ENCODE measurements around the gene SNX5.

The SNX5 gene

GRCh38 chr20:17909869-17910321 is 58.7 kb downstream of the SNX5 start:
- Histone ChIP-seq H3K4me1 (ENCODE audit: control insufficient read depth, insufficient read depth, low read length) (no peaks in the 10 kb centered on the region), H3K4me3 (ENCODE audit: low read depth, low read length) (no peak overlapping the region), H3K9me3 (ENCODE audit: control insufficient read depth, insufficient read depth, low read length) (no peaks in the 10 kb centered on the region), H3K36me3 (ENCODE audit: control insufficient read depth, insufficient read depth, low read length) (no peaks in the 10 kb centered on the region), H3K27me3 (ENCODE audit: control insufficient read depth, insufficient read depth, low read length) (no peaks in the 10 kb centered on the region), H3K27ac (ENCODE audit: low read depth, low read length) (no peak overlapping the region), H3K9ac (ENCODE audit: low read depth, low read length) (no peak overlapping the region)

- Histone ChIP-seq H3K9ac (ENCODE audit: low read depth, low read length) (no peak overlapping the region), H3K4me3 (ENCODE audit: low read depth, low read length) (no peak overlapping the region), H3K27me3 (ENCODE audit: control insufficient read depth, insufficient read depth, low read length) (no peaks in the 10 kb centered on the region), H3K9me3 (ENCODE audit: control insufficient read depth, insufficient read depth, low read length) (no peaks in the 10 kb centered on the region), H3K36me3 (ENCODE audit: control insufficient read depth, insufficient read depth, low read length) (no peaks in the 10 kb centered on the region), H3K4me1 (ENCODE audit: control insufficient read depth, insufficient read depth, low read length) (no peaks in the 10 kb centered on the region), H3K27ac (ENCODE audit: low read depth, low read length) (no peak overlapping the region)
Observed at GRCh38 chr20:17905544-17905943, 63.0 kb downstream of the SNX5 start.

GRCh38 chr20:17904027-17904426 is 64.6 kb downstream of the SNX5 start:
- Histone ChIP-seq H3K4me3 (ENCODE audit: low read depth, low read length) (no peak overlapping the region), H3K36me3 (ENCODE audit: control insufficient read depth, insufficient read depth, low read length) (no peaks in the 10 kb centered on the region), H3K9me3 (ENCODE audit: control insufficient read depth, insufficient read depth, low read length) (no peaks in the 10 kb centered on the region), H3K27me3 (ENCODE audit: control insufficient read depth, insufficient read depth, low read length) (no peaks in the 10 kb centered on the region), H3K4me1 (ENCODE audit: control insufficient read depth, insufficient read depth, low read length) (no peaks in the 10 kb centered on the region), H3K9ac (ENCODE audit: low read depth, low read length) (no peak overlapping the region), H3K27ac (ENCODE audit: low read depth, low read length) (no peak overlapping the region)

DNA sequence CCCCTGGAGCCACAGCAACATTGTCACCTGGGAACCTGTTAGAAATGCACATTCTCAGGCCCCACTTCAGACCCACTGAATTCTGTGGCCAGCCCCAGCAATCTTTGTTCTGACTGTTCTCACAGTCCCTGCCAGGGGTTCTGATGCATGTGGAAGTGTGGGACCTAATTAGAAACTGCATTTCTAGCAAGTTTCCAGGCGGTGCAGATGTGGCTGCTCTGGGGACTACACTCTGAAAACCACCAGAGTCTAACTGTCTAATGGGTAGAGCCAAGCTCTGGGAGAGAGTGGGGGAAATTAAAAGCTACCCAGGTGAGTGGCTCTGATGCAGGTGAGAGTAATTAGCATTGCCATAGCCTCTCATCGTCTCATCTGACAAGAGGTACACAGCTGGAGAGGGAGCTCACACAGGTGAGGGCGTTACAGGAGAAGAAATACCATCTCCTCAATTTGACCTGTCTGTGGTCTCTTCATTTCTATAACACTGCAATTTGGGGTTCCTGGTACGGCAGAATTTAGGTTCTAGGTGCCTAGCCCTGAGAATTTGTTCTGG is 66.0 kb downstream of the SNX5 start:
- no peak overlapping the region for H3K9ac ChIP-seq (ENCODE audit: low read depth, low read length)
- H3K4me3 ChIP-seq (ENCODE audit: low read depth, low read length), result no peak overlapping the region
- no peaks in the 10 kb centered on the region for H3K27me3 ChIP-seq (ENCODE audit: control insufficient read depth, insufficient read depth, low read length)
- H3K36me3 ChIP-seq (ENCODE audit: control insufficient read depth, insufficient read depth, low read length), result no peaks in the 10 kb centered on the region
- no peaks in the 10 kb centered on the region for H3K4me1 ChIP-seq (ENCODE audit: control insufficient read depth, insufficient read depth, low read length)
- no peak overlapping the region for H3K27ac ChIP-seq (ENCODE audit: low read depth, low read length)
- H3K9me3 ChIP-seq (ENCODE audit: control insufficient read depth, insufficient read depth, low read length), result no peaks in the 10 kb centered on the region

DNA sequence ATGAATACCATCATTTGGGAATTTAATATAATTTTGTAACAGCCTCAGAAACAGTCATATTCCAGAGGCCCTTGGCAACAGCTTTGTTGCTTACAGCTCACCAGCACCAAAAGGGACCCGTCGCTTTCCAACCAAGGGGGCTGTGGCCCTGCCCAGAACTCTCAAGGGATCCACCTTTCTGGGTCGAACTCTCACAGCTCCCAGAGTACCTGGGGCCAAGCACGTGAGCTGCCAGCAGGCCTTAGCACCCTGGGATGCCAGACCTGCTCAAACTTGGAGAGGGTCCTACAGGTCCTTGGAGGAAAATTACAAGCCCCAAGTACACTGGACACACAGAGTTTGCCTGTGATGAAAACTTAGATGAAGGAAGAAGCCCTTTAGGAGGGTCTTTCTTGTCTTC is 66.6 kb downstream of the SNX5 start:
- H3K4me1 ChIP-seq (ENCODE audit: control insufficient read depth, insufficient read depth, low read length), result peaks cover 2% of the 10 kb centered on the region; the same call in 1 of the 2 replicates

GRCh38 chr20:17898548-17898994 is 70.0 kb downstream of the SNX5 start:
- no peak overlapping the region for H3K9ac ChIP-seq (ENCODE audit: low read depth, low read length)
- H3K36me3 ChIP-seq (ENCODE audit: control insufficient read depth, insufficient read depth, low read length), result no peaks in the 10 kb centered on the region
- no peaks in the 10 kb centered on the region for H3K9me3 ChIP-seq (ENCODE audit: control insufficient read depth, insufficient read depth, low read length)
- H3K27ac ChIP-seq (ENCODE audit: low read depth, low read length), result no peak overlapping the region
- no peaks in the 10 kb centered on the region for H3K27me3 ChIP-seq (ENCODE audit: control insufficient read depth, insufficient read depth, low read length)
- H3K4me3 ChIP-seq (ENCODE audit: low read depth, low read length), result no peak overlapping the region
- peaks cover 24% of the 10 kb centered on the region for H3K4me1 ChIP-seq (ENCODE audit: control insufficient read depth, insufficient read depth, low read length)

More for the DNA sequence above, 66.6 kb downstream of the SNX5 start:
- no peaks in the 10 kb centered on the region for H3K9me3 ChIP-seq (ENCODE audit: control insufficient read depth, insufficient read depth, low read length)
- H3K9ac ChIP-seq (ENCODE audit: low read depth, low read length), result no peak overlapping the region
- no peaks in the 10 kb centered on the region for H3K27me3 ChIP-seq (ENCODE audit: control insufficient read depth, insufficient read depth, low read length)
- H3K36me3 ChIP-seq (ENCODE audit: control insufficient read depth, insufficient read depth, low read length), result no peaks in the 10 kb centered on the region
- no peak overlapping the region for H3K27ac ChIP-seq (ENCODE audit: low read depth, low read length)
- H3K4me3 ChIP-seq (ENCODE audit: low read depth, low read length), result no peak overlapping the region

DNA sequence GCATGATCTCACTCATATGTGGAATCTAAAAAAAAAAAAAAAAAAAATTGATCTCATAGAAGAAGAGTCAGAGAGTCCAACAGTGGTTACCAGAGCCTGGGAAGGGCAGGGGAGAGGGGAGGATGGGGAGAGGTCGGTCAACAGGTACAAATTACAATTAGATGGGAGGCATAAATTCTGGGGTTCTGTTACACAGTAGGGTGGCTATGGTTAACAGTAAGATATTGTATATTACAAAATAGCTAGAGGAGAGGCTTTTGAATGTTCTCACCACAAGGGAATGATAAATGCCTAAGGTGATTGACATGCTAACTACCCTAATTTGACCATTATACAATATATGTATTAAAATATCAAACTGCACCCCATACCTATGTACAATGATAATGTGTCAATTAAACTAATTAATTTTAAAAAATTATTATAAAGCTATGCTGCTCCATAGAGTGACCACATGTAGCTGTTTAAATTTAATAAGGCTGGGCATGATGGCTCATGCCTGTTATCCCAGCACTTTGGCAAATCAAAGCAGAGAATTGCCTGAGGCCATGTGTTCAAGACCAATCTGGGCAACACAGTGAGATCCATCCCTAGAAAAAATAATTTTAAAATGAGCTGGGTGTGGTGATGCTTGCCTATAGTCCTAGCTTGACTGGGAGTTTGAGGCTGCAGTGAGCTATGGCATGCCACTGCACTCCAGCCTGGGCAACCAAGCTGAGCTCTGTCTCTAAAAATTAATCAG is 70.9 kb downstream of the SNX5 start:
- no peak overlapping the region for H3K27ac ChIP-seq (ENCODE audit: low read depth, low read length)
- peaks cover 24% of the 10 kb centered on the region for H3K4me1 ChIP-seq (ENCODE audit: control insufficient read depth, insufficient read depth, low read length)
- no peaks in the 10 kb centered on the region for H3K36me3 ChIP-seq (ENCODE audit: control insufficient read depth, insufficient read depth, low read length)
- H3K27me3 ChIP-seq (ENCODE audit: control insufficient read depth, insufficient read depth, low read length), result no peaks in the 10 kb centered on the region
- H3K9ac ChIP-seq (ENCODE audit: low read depth, low read length), result no peak overlapping the region
- H3K4me3 ChIP-seq (ENCODE audit: low read depth, low read length), result no peak overlapping the region
- no peaks in the 10 kb centered on the region for H3K9me3 ChIP-seq (ENCODE audit: control insufficient read depth, insufficient read depth, low read length)

DNA sequence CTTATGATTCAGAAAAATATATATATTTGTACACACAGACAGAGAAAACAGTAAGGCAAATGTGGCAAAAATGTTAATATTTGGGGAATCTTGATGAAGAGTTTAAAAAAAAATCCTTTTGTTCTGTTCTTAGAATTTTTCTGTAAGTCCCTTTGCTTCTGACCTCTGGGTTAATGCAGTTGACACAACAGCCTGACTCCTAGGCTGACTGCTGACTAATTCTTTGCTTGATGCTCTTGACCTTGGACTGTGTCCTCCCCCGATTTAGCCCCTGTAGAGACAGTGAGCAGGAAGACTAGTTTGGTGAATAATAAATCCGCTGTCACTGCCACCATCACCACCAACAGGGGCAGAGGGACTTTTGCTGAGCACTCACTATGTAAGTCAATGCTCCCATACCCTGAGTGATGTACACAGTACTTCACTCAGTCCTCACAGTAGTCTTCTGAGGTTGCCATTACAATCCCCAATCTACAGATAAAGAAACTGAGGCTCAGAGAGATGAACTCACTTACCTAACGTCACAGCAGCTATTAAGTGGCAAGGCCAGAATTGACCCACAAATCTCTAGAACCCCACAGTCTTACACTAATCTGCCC is 71.7 kb downstream of the SNX5 start:
- no peak overlapping the region for H3K9ac ChIP-seq (ENCODE audit: low read depth, low read length)
- H3K27ac ChIP-seq (ENCODE audit: low read depth, low read length), result no peak overlapping the region
- H3K36me3 ChIP-seq (ENCODE audit: control insufficient read depth, insufficient read depth, low read length), result no peaks in the 10 kb centered on the region
- peaks cover 24% of the 10 kb centered on the region for H3K4me1 ChIP-seq (ENCODE audit: control insufficient read depth, insufficient read depth, low read length)
- H3K4me3 ChIP-seq (ENCODE audit: low read depth, low read length), result no peak overlapping the region
- no peaks in the 10 kb centered on the region for H3K27me3 ChIP-seq (ENCODE audit: control insufficient read depth, insufficient read depth, low read length)
- no peaks in the 10 kb centered on the region for H3K9me3 ChIP-seq (ENCODE audit: control insufficient read depth, insufficient read depth, low read length)

- peak overlapping the region; percentile 1; the same call in 1 of the 2 replicates for H3K9ac ChIP-seq (ENCODE audit: low read depth, low read length)
- no peaks in the 10 kb centered on the region for H3K27me3 ChIP-seq (ENCODE audit: control insufficient read depth, insufficient read depth, low read length)
- H3K9me3 ChIP-seq (ENCODE audit: control insufficient read depth, insufficient read depth, low read length), result no peaks in the 10 kb centered on the region
- H3K4me3 ChIP-seq (ENCODE audit: low read depth, low read length), result no peak overlapping the region
- peaks cover 24% of the 10 kb centered on the region for H3K4me1 ChIP-seq (ENCODE audit: control insufficient read depth, insufficient read depth, low read length)
- no peaks in the 10 kb centered on the region for H3K36me3 ChIP-seq (ENCODE audit: control insufficient read depth, insufficient read depth, low read length)
- no peak overlapping the region for H3K27ac ChIP-seq (ENCODE audit: low read depth, low read length)
Observed at GRCh38 chr20:17896193-17896723, 72.3 kb downstream of the SNX5 start.

DNA sequence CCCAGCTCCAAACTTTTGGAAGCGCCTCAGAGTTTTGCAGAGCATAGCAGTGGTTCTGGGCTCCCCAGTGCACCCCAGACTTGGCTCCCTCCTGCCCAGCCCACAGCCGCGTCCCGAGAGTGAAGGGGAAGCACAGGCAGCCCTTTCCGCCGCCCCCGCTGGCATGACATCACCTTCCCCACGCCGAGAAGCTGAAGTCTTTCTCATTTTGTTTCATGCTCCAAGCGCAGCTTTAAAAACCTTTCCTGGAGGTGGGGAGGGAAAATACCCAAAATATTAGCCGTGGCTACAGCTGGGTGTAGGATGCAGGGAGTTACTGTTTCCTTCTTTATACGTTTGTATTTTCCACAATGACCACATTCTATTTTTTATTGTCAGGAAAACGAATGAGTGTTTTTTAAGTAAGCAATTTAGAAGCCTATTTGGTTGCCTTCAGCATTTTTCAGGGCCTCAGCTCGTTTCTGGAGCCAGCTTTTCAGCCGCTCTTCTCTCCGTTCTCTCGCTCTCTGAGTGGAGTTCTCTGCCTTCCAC is 72.9 kb downstream of the SNX5 start:
- peak overlapping the region; percentile 1; the same call in 1 of the 2 replicates for H3K9ac ChIP-seq (ENCODE audit: low read depth, low read length)
- H3K27me3 ChIP-seq (ENCODE audit: control insufficient read depth, insufficient read depth, low read length), result no peaks in the 10 kb centered on the region
- H3K36me3 ChIP-seq (ENCODE audit: control insufficient read depth, insufficient read depth, low read length), result no peaks in the 10 kb centered on the region
- H3K4me1 ChIP-seq (ENCODE audit: control insufficient read depth, insufficient read depth, low read length), result peaks cover 24% of the 10 kb centered on the region
- H3K27ac ChIP-seq (ENCODE audit: low read depth, low read length), result no peak overlapping the region
- H3K9me3 ChIP-seq (ENCODE audit: control insufficient read depth, insufficient read depth, low read length), result no peaks in the 10 kb centered on the region
- H3K4me3 ChIP-seq (ENCODE audit: low read depth, low read length), result no peak overlapping the region

GRCh38 chr20:17893445-17893844 is 75.1 kb downstream of the SNX5 start:
- H3K27ac ChIP-seq (ENCODE audit: low read depth, low read length), result no peak overlapping the region
- peaks cover 24% of the 10 kb centered on the region for H3K4me1 ChIP-seq (ENCODE audit: control insufficient read depth, insufficient read depth, low read length)
- H3K36me3 ChIP-seq (ENCODE audit: control insufficient read depth, insufficient read depth, low read length), result no peaks in the 10 kb centered on the region
- no peak overlapping the region for H3K9ac ChIP-seq (ENCODE audit: low read depth, low read length)
- H3K4me3 ChIP-seq (ENCODE audit: low read depth, low read length), result no peak overlapping the region
- no peaks in the 10 kb centered on the region for H3K27me3 ChIP-seq (ENCODE audit: control insufficient read depth, insufficient read depth, low read length)
- H3K9me3 ChIP-seq (ENCODE audit: control insufficient read depth, insufficient read depth, low read length), result peaks cover 14% of the 10 kb centered on the region
